ENCODE data around the gene VAV1. TPM values are rescaled to one million over a fixed set of nuclear protein-coding genes. Genes with fewer than 3 reads are reported as not detected.

The VAV1 gene
- total and polyA plus RNA-seq, 7 experiments from 2014 or later, result 26.2 to 132 (median 97.2) TPM

DNA sequence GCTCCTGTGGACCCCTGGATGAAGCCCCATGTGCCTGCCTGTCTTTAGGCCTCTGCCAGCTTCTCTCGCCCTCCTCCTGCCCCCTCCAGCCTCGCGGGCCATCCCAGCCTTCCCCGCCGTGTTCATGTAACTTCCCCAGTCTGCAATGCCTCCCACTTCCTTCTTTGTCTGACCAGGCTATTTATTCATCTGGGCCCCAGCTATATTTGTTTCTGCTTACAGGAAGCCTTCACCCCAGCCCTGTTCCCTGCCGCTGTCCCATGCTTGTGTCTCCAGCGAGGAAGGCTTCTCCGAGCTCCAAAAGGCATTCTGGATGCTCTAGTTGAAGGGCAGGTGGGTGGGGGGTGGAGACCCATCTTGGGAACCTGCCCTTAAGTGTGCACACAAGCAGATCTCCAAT is 44.2 kb upstream of the VAV1 start:
- DNase-seq (no peak), ATAC-seq (peak; percentile 69)
- H3K9me3 ChIP-seq (ENCODE audit: control insufficient read depth in 2 of 3, low read length in 3 of 3), result no peaks in the 10 kb centered on the region
- ChIA-PET CTCF (no interaction called here), POLR2A (interaction anchor here (0.6 to 1.4 kb wide), 2 partner anchors 10 to 371 kb away, joined by 3 to 4 read pairs; no protein-coding TSS in a partner anchor)
- Mint-ChIP-seq H3K4me3 (no peak overlapping the region), H3K27me3 (no peaks in the 10 kb centered on the region), H3K36me3 (peaks cover 0 to 11% (median 5%) of the 10 kb centered on the region in 5 donors), H3K9me3 (no peaks in the 10 kb centered on the region), H3K4me1 (peaks cover 5 to 27% (median 15%) of the 10 kb centered on the region in 7 donors), H3K27ac (peak overlapping the region in 1 of 9 donors; percentile 55)
- no peaks in the 10 kb centered on the region for H3K4me1 ChIP-seq (ENCODE audit: control insufficient read depth in 2 of 2, insufficient read depth in 2 of 2, low read length in 2 of 2)
- no peak overlapping the region for H3K4me3 ChIP-seq (ENCODE audit: low read length)
- H3K27ac ChIP-seq (ENCODE audit: low read depth, low read length), result no peak overlapping the region
- intact Hi-C loops (cut with micrococcal nuclease), result no loop called here
- no peaks in the 10 kb centered on the region for H3K27me3 ChIP-seq (ENCODE audit: control insufficient read depth in 2 of 2, insufficient read depth in 2 of 2, low read length in 2 of 2)
- peaks cover 0 to 27% (median 4%) of the 10 kb centered on the region in 3 experiments for H3K36me3 ChIP-seq (ENCODE audit: control insufficient read depth in 2 of 3, insufficient read depth in 3 of 3, low read length in 3 of 3)

GRCh38 chr19:6729573-6730152 is 42.8 kb upstream of the VAV1 start:
- peaks cover 0 to 18% (median 5%) of the 10 kb centered on the region in 5 donors for H3K36me3 Mint-ChIP-seq
- H3K4me1 ChIP-seq (ENCODE audit: control insufficient read depth in 2 of 2, insufficient read depth in 2 of 2, low read length in 2 of 2), result no peaks in the 10 kb centered on the region
- no peaks in the 10 kb centered on the region for H3K9me3 Mint-ChIP-seq
- no peaks in the 10 kb centered on the region for H3K27me3 ChIP-seq (ENCODE audit: control insufficient read depth in 2 of 2, insufficient read depth in 2 of 2, low read length in 2 of 2)
- H3K4me3 Mint-ChIP-seq, result no peak overlapping the region
- no peak overlapping the region for H3K4me3 ChIP-seq (ENCODE audit: low read length)
- intact Hi-C loops (cut with micrococcal nuclease), result loop anchor here (10.0 kb wide), 5 partner anchors 275 to 1045 kb away; partner anchors contain the start of genes ARHGEF18 (in 1 of the 2), HSD11B1L (in 1 of the 2), MICOS13 (in 1 of the 2) and RANBP3 (in 1 of the 2)
- ChIA-PET CTCF (no interaction called here), POLR2A (interaction anchor here (0.6 kb wide), 1 partner anchor 51 kb away, joined by 3 read pairs; no protein-coding TSS in a partner anchor)
- no peaks in the 10 kb centered on the region for H3K27me3 Mint-ChIP-seq
- no peaks in the 10 kb centered on the region for H3K9me3 ChIP-seq (ENCODE audit: control insufficient read depth in 2 of 3, low read length in 3 of 3)
- peaks cover 0 to 34% (median 4%) of the 10 kb centered on the region in 3 experiments for H3K36me3 ChIP-seq (ENCODE audit: control insufficient read depth in 2 of 3, insufficient read depth in 3 of 3, low read length in 3 of 3)
- H3K27ac Mint-ChIP-seq, result no peak overlapping the region
- H3K27ac ChIP-seq (ENCODE audit: low read depth, low read length), result no peak overlapping the region
- DNase-seq, result no peak
- no peak for ATAC-seq
- H3K4me1 Mint-ChIP-seq, result peaks cover 5 to 24% (median 10%) of the 10 kb centered on the region in 7 donors

DNA sequence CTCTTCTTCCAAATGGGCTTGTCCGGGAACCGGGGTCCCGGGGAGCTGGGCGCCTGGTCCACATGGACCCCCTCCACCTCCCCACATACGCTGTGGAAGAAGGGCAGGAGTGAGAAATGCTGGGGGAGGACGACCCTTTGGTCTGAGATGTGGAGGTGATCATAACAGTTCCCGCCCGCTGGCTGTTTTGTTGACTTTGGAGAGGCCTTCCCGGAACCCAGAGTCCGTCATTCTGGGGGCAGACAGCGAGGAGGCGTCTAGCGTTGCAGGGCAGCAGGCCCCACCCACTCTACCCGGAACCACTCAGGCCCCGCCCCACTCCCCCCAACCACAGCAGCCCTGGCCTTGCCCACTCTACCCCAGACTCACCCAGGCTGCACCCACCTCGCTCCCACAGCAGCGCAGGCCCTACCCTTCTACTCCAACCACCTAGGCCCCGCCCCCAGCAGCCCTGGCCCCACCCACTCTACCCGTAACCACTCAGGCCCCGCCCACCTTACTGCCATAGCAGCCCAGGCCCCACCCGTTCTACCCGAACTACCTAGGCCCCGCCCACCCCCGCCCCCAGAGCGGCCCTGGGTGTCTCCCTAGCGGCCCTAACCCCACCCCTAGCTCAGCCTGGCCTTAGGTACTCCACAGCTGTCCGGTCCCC is 42.2 kb upstream of the VAV1 start:
- intact Hi-C loops (cut with micrococcal nuclease), result loop anchor here (10.0 kb wide), 5 partner anchors 275 to 1045 kb away; partner anchors contain the start of genes ARHGEF18 (in 1 of the 2), HSD11B1L (in 1 of the 2), MICOS13 (in 1 of the 2) and RANBP3 (in 1 of the 2)
- ATAC-seq (peak; percentile 54), DNase-seq (peak in 1 of 9 donors; percentile 48)
- H3K4me1 ChIP-seq (ENCODE audit: control insufficient read depth in 2 of 2, insufficient read depth in 2 of 2, low read length in 2 of 2), result no peaks in the 10 kb centered on the region
- no peak overlapping the region for H3K4me3 ChIP-seq (ENCODE audit: low read length)
- Mint-ChIP-seq H3K27ac (no peak overlapping the region), H3K27me3 (no peaks in the 10 kb centered on the region), H3K36me3 (peaks cover 0 to 18% (median 5%) of the 10 kb centered on the region in 5 donors), H3K4me3 (no peak overlapping the region), H3K9me3 (no peaks in the 10 kb centered on the region), H3K4me1 (peaks cover 0 to 19% (median 4%) of the 10 kb centered on the region in 7 donors)
- CTCF ChIA-PET, result no interaction called here
- no peak overlapping the region for H3K27ac ChIP-seq (ENCODE audit: low read depth, low read length)
- H3K27me3 ChIP-seq (ENCODE audit: control insufficient read depth in 2 of 2, insufficient read depth in 2 of 2, low read length in 2 of 2), result no peaks in the 10 kb centered on the region
- POLR2A ChIA-PET, result interaction anchor here (0.6 kb wide), 1 partner anchor 52 kb away, joined by 3 read pairs; no protein-coding TSS in a partner anchor
- H3K36me3 ChIP-seq (ENCODE audit: control insufficient read depth in 2 of 3, insufficient read depth in 3 of 3, low read length in 3 of 3), result peaks cover 0 to 34% (median 4%) of the 10 kb centered on the region in 3 experiments
- H3K9me3 ChIP-seq (ENCODE audit: control insufficient read depth in 2 of 3, low read length in 3 of 3), result no peaks in the 10 kb centered on the region

- ATAC-seq (no peak), DNase-seq (no peak)
- H3K4me3 Mint-ChIP-seq, result no peak overlapping the region
- H3K4me1 ChIP-seq (ENCODE audit: control insufficient read depth in 2 of 2, insufficient read depth in 2 of 2, low read length in 2 of 2), result peaks cover 4 to 6% of the 10 kb centered on the region in 2 donors
- H3K27ac Mint-ChIP-seq, result no peak overlapping the region
- POLR2A ChIA-PET, result interaction anchor here (0.6 kb wide), 1 partner anchor 125 kb away, joined by 4 read pairs; no protein-coding TSS in a partner anchor
- H3K27me3 Mint-ChIP-seq, result no peaks in the 10 kb centered on the region
- H3K9me3 ChIP-seq (ENCODE audit: control insufficient read depth in 2 of 3, low read length in 3 of 3), result no peaks in the 10 kb centered on the region
- no peak overlapping the region for H3K4me3 ChIP-seq (ENCODE audit: low read length)
- intact Hi-C loops (cut with micrococcal nuclease), result loop anchor here (10.0 kb wide), 5 partner anchors 274 to 1046 kb away; partner anchors contain the start of genes ARHGEF18 (in 1 of the 2), HSD11B1L (in 1 of the 2), MICOS13 (in 1 of the 2) and RANBP3 (in 1 of the 2)
- no peaks in the 10 kb centered on the region for H3K27me3 ChIP-seq (ENCODE audit: control insufficient read depth in 2 of 2, insufficient read depth in 2 of 2, low read length in 2 of 2)
- peaks cover 0 to 18% (median 5%) of the 10 kb centered on the region in 5 donors for H3K36me3 Mint-ChIP-seq
- H3K4me1 Mint-ChIP-seq, result peaks cover 3 to 22% (median 4%) of the 10 kb centered on the region in 7 donors
- no peak overlapping the region for H3K27ac ChIP-seq (ENCODE audit: low read depth, low read length)
- peaks cover 0 to 34% (median 4%) of the 10 kb centered on the region in 3 experiments for H3K36me3 ChIP-seq (ENCODE audit: control insufficient read depth in 2 of 3, insufficient read depth in 3 of 3, low read length in 3 of 3)
- CTCF ChIA-PET, result no interaction called here
- H3K9me3 Mint-ChIP-seq, result no peaks in the 10 kb centered on the region
Measured at GRCh38 chr19:6730941-6731670, 41.4 kb upstream of the VAV1 start.

DNA sequence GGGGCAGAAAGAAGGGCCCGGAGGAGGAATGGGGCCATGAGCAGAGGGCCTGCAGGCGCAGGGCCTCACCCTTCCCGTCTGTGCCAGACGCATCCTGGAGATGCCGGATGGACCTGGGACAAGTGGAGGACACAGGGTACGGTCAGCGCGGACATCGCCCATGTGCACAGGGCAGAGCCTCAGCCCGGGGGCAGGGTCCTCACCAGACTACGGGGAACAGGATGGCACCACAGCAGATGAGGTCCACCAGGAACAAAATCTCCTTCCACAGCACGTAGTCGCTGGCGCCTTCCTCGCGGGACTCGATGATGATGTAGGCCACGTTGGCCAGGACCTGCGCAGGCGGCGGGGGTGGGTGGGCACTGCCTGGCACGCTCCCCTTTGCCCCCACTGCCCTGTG is 40.7 kb upstream of the VAV1 start:
- no peaks in the 10 kb centered on the region for H3K27me3 Mint-ChIP-seq
- POLR2A ChIA-PET, result no interaction called here
- no peak overlapping the region for H3K4me3 Mint-ChIP-seq
- intact Hi-C loops (cut with micrococcal nuclease), result loop anchor here (10.0 kb wide), 5 partner anchors 273 to 1047 kb away; partner anchors contain the start of genes ARHGEF18 (in 1 of the 2), HSD11B1L (in 1 of the 2), MICOS13 (in 1 of the 2) and RANBP3 (in 1 of the 2)
- H3K36me3 Mint-ChIP-seq, result peaks cover 0 to 18% (median 5%) of the 10 kb centered on the region in 5 donors
- H3K9me3 ChIP-seq (ENCODE audit: control insufficient read depth in 2 of 3, low read length in 3 of 3), result no peaks in the 10 kb centered on the region
- CTCF ChIA-PET, result no interaction called here
- no peaks in the 10 kb centered on the region for H3K27me3 ChIP-seq (ENCODE audit: control insufficient read depth in 2 of 2, insufficient read depth in 2 of 2, low read length in 2 of 2)
- peaks cover 8 to 26% (median 10%) of the 10 kb centered on the region in 7 donors for H3K4me1 Mint-ChIP-seq
- no peak overlapping the region for H3K4me3 ChIP-seq (ENCODE audit: low read length)
- no peak for ATAC-seq
- H3K4me1 ChIP-seq (ENCODE audit: control insufficient read depth in 2 of 2, insufficient read depth in 2 of 2, low read length in 2 of 2), result peaks cover 6 to 9% of the 10 kb centered on the region in 2 donors
- DNase-seq, result no peak
- H3K27ac ChIP-seq (ENCODE audit: low read depth, low read length), result no peak overlapping the region
- H3K27ac Mint-ChIP-seq, result no peak overlapping the region
- H3K36me3 ChIP-seq (ENCODE audit: control insufficient read depth in 2 of 3, insufficient read depth in 3 of 3, low read length in 3 of 3), result peaks cover 0 to 34% (median 4%) of the 10 kb centered on the region in 3 experiments
- no peaks in the 10 kb centered on the region for H3K9me3 Mint-ChIP-seq

DNA sequence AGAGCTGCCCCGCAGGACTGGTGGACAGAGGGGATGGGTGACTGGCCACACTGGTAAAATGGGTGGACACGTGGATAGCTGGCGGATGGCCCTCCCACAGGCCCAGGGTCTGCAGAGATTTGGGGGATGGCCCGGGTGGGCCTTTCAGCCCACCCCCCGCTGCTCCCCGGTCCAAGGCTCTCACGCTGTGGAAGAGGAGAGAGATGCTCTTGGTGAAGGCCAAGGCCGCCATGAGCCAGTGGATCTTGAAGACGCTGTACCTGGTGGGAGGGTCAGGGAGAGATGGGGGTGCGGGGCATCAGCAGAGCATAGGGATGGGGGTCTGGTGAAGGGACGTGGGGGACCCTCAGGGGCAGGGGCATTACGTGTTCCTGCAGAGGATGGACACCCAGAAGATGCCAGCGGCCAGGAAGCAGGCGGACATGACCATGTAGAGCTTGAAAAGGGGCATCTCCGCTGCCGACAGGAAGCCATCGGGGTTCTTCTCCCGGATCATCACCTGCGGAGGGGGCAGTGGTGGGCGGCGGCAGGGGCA is 39.6 kb upstream of the VAV1 start:
- intact Hi-C loops (cut with micrococcal nuclease), result loop anchor here (10.0 kb wide), 5 partner anchors 272 to 1048 kb away; partner anchors contain the start of genes ARHGEF18 (in 1 of the 2), HSD11B1L (in 1 of the 2), MICOS13 (in 1 of the 2) and RANBP3 (in 1 of the 2)
- Mint-ChIP-seq H3K4me1 (peaks cover 11 to 28% (median 14%) of the 10 kb centered on the region in 7 donors), H3K27ac (peak overlapping the region in 1 of 9 donors; percentile 49), H3K4me3 (peak overlapping the region in 1 of 10 donors; percentile 48), H3K27me3 (peaks cover 0 to 3% (median 0%) of the 10 kb centered on the region in 5 donors), H3K9me3 (no peaks in the 10 kb centered on the region), H3K36me3 (peaks cover 0 to 18% (median 5%) of the 10 kb centered on the region in 5 donors)
- H3K9me3 ChIP-seq (ENCODE audit: control insufficient read depth in 2 of 3, low read length in 3 of 3), result no peaks in the 10 kb centered on the region
- H3K27me3 ChIP-seq (ENCODE audit: control insufficient read depth in 2 of 2, insufficient read depth in 2 of 2, low read length in 2 of 2), result no peaks in the 10 kb centered on the region
- H3K4me3 ChIP-seq (ENCODE audit: low read length), result no peak overlapping the region
- H3K27ac ChIP-seq (ENCODE audit: low read depth, low read length), result no peak overlapping the region
- POLR2A ChIA-PET, result no interaction called here
- CTCF ChIA-PET, result interaction anchor here (0.5 kb wide), 2 partner anchors 77 to 276 kb away, joined by 3 read pairs; no protein-coding TSS in a partner anchor
- ATAC-seq (no peak), DNase-seq (no peak)
- peaks cover 8 to 11% of the 10 kb centered on the region in 2 donors for H3K4me1 ChIP-seq (ENCODE audit: control insufficient read depth in 2 of 2, insufficient read depth in 2 of 2, low read length in 2 of 2)
- peaks cover 0 to 37% (median 4%) of the 10 kb centered on the region in 3 experiments for H3K36me3 ChIP-seq (ENCODE audit: control insufficient read depth in 2 of 3, insufficient read depth in 3 of 3, low read length in 3 of 3)
